ENCODE measurements around the gene TMEM14C. TPM values are rescaled to one million over a fixed set of nuclear protein-coding genes. Genes with fewer than 3 reads are reported as not detected.
"Not testable (repeated sequence)": the region's sequence is repeated elsewhere in the genome, so short reads cannot be mapped to it uniquely, and the experiment has no call there.

The TMEM14C gene
- total and polyA plus RNA-seq, 5 donors = 102 to 174 (median 114) TPM

DNA sequence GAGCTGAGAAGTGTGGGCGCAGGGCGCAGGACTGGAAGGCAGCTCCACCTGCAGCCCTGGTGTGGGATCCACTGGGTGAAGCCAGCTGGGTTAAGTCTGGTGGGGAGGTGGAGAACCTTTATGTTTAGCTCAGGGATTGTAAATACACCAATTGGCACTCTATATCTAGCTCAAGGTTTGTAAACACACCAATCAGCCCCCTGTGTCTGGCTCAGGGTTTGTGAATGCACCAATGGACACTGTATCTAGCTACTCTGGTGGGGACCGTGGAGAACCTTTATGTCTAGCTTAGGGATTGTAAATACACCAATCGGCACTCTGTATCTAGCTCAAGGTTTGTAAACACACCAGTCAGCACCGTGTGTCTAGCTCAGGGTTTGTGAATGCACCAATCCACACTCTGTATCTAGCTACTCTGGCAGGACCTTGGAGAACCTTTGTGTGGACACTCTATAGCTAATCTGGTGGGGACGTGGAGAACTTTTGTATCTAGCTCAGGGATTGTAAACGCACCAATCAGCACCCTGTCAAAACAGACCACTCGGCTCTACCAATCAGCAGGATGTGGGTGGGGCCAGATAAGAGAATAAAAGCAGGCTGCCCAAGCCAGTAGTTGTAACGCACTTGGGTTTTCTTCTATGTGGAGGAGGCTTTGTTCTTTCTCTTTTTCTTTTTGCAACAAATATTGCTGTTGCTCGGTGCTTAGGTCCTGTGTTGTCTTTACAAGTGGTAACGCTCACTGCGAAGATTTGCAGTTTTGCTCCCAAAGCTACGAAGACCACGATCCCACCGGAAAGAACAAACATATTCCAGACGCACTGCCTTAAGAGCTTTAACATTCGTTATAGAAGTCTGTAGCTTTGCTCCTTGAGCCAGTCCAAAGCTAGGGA lies 1.7 kb upstream of the TMEM14C start:
- ATAC-seq; H3K27me3 ChIP-seq (ENCODE audit: control insufficient read depth, insufficient read depth); intact Hi-C loops (cut with DNase I); H3K9me3 ChIP-seq (ENCODE audit: control insufficient read depth, low read length); H3K4me1 ChIP-seq (ENCODE audit: control insufficient read depth, insufficient read depth, low read length); DNase-seq: not testable (repeated sequence)
- Histone ChIP-seq H3K27ac (ENCODE audit: low read length) (peak overlapping the region; percentile 79), H3K4me3 (ENCODE audit: low read length) (peak overlapping the region; percentile 30)
- WGBS = 84% methylated on average over 17 of the region's 17 CpGs

DNA sequence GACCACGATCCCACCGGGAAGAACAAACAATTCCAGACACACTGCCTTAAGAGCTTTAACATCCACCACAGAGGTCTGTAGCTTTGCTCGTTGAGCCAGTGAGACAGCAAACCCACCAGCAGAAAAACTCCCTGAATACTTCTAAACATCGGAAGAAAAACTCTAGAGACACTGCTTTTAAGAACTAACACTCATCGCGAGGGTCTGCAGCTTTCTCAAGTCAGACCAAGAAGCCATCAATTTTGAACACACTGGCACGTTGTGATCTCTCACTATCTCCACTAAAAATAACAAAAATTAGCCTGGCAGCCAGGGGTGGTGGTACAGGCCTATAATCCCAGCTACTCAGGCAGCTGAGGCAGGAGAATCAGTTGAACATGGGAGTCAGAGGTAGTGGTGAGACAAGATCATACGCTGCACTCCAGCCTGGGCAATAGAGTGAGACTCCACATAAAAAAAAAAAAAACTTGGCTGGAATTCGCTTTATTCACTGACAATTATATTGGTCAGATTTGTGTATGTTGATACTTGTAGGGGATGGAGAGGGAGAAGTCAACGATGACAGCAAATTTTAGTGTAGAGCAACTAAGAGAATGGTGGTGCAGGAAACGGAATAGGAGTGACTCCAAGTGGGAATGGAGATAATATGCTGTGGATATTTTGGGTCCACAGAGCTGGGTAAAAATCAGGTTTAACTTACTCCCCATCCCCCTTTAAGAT lies 860 bp upstream of the TMEM14C start:
- DNase-seq (no peak), ATAC-seq (no peak)
- H3K27me3 ChIP-seq (ENCODE audit: control insufficient read depth, insufficient read depth) = no peaks in the 10 kb centered on the region
- intact Hi-C loops (cut with DNase I) = no loop called here
- H3K9me3 ChIP-seq (ENCODE audit: control insufficient read depth, low read length) = no peaks in the 10 kb centered on the region
- peaks cover 3% of the 10 kb centered on the region for H3K4me1 ChIP-seq (ENCODE audit: control insufficient read depth, insufficient read depth, low read length)
- H3K27ac ChIP-seq (ENCODE audit: low read length) = peak overlapping the region; percentile 76
- WGBS = 73% methylated on average over 11 of the region's 11 CpGs
- H3K4me3 ChIP-seq (ENCODE audit: low read length) = peak overlapping the region; percentile 51

DNA sequence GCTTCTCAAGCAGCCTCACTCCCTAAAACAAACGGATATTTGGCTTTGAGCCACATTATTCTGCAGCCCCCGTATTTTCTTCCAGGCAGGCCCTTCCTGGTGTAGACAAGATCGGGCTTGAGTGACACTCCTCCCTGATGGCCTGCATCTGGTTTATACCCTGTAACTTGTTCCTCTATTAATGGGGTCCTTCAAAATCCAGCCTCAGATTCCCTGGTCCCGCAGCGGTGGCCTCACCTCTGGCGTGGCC lies 375 bp upstream of the TMEM14C start:
- WGBS = 1% methylated on average over 6 of the region's 6 CpGs
- H3K4me1 ChIP-seq (ENCODE audit: control insufficient read depth, insufficient read depth, low read length) = peaks cover 3% of the 10 kb centered on the region

DNA sequence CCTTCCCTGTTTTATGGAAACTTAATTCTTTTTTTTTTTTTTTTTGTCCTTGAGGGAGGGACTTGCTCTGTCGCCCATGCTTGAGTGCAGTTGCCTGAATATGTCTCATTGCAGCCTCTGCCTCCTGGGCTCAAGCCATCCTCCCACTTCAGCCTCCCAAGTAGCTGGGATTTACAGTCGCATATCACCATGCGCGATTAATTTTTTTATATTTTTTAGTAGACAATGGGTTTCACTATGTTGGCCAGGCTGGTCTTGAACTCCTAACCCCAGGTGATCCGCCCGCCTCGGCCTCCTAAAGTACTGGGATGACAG lies 654 bp downstream of the TMEM14C start:
- peak overlapping the region; percentile 91 for H3K27ac ChIP-seq (ENCODE audit: low read length)

More for the DNA sequence above, 375 bp upstream of the TMEM14C start:
- ATAC-seq = no peak
- Histone ChIP-seq H3K27me3 (ENCODE audit: control insufficient read depth, insufficient read depth) (no peaks in the 10 kb centered on the region), H3K27ac (ENCODE audit: low read length) (peak overlapping the region; percentile 76), H3K9me3 (ENCODE audit: control insufficient read depth, low read length) (no peaks in the 10 kb centered on the region), H3K4me3 (ENCODE audit: low read length) (peak overlapping the region; percentile 51)
- intact Hi-C loops (cut with DNase I) = no loop called here
- DNase-seq = no peak

DNA sequence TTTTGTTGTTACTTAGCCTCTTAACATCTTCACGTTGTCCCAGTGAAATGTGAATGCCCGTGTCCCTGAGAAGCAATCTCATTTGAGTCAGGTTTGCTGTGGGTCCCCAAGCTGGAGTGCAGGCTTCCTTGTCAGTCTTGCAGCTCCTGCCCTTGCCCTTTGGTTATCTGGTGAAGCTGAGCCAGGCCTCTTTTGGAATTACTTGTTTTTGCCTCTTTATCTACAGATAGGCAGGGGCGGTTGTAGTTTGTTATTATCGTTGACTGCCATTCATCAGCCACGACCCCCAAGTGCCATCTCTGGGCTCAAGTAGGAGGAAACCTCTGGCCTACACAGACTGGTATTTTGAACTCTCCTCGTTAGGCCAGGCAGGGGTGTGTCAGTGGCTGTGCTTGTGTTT lies 2.2 kb downstream of the TMEM14C start:
- Histone ChIP-seq H3K27ac (ENCODE audit: low read length) (no peak overlapping the region), H3K4me1 (ENCODE audit: control insufficient read depth, insufficient read depth, low read length) (peaks cover 3% of the 10 kb centered on the region)
- 48% methylated on average over 6 of the region's 6 CpGs for WGBS

More for the DNA sequence above, 654 bp downstream of the TMEM14C start:
- 20% methylated on average over 7 of the region's 7 CpGs for WGBS
- DNase-seq = no peak
- H3K4me3 ChIP-seq (ENCODE audit: low read length) = peak overlapping the region; percentile 51
- intact Hi-C loops (cut with DNase I) = no loop called here
- H3K27me3 ChIP-seq (ENCODE audit: control insufficient read depth, insufficient read depth) = no peaks in the 10 kb centered on the region
- peaks cover 3% of the 10 kb centered on the region for H3K4me1 ChIP-seq (ENCODE audit: control insufficient read depth, insufficient read depth, low read length)
- ATAC-seq = peak in 1 of 2 donors; percentile 4
- no peaks in the 10 kb centered on the region for H3K9me3 ChIP-seq (ENCODE audit: control insufficient read depth, low read length)

DNA sequence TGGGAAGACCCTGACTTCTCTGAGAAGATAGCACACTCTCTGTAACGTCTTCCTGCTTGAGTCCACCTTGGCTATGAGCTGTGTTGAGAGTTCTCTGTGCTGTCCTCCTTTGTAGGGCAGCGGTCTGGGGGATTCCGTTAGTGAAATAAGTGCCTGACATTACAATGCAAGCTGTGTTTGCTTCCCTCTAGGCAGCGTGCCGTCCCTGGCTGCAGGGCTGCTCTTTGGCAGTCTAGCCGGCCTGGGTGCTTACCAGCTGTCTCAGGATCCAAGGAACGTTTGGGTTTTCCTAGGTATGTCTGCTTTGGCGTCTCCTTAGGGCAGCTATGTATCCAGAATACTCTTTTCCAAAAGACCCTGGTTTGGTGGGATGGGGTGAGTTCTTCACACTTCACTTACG lies 2.8 kb downstream of the TMEM14C start:
- no peak overlapping the region for H3K27ac ChIP-seq (ENCODE audit: low read length)
- no peak for DNase-seq
- intact Hi-C loops (cut with DNase I) = no loop called here
- 72% methylated on average over 9 of the region's 9 CpGs for WGBS
- H3K27me3 ChIP-seq (ENCODE audit: control insufficient read depth, insufficient read depth) = no peaks in the 10 kb centered on the region
- no peak overlapping the region for H3K4me3 ChIP-seq (ENCODE audit: low read length)
- H3K4me1 ChIP-seq (ENCODE audit: control insufficient read depth, insufficient read depth, low read length) = peaks cover 3% of the 10 kb centered on the region
- no peak for ATAC-seq
- no peaks in the 10 kb centered on the region for H3K9me3 ChIP-seq (ENCODE audit: control insufficient read depth, low read length)

More for the DNA sequence above, 2.2 kb downstream of the TMEM14C start:
- intact Hi-C loops (cut with DNase I) = no loop called here
- Histone ChIP-seq H3K9me3 (ENCODE audit: control insufficient read depth, low read length) (no peaks in the 10 kb centered on the region), H3K4me3 (ENCODE audit: low read length) (no peak overlapping the region), H3K27me3 (ENCODE audit: control insufficient read depth, insufficient read depth) (no peaks in the 10 kb centered on the region)
- no peak for DNase-seq
- ATAC-seq = no peak

DNA sequence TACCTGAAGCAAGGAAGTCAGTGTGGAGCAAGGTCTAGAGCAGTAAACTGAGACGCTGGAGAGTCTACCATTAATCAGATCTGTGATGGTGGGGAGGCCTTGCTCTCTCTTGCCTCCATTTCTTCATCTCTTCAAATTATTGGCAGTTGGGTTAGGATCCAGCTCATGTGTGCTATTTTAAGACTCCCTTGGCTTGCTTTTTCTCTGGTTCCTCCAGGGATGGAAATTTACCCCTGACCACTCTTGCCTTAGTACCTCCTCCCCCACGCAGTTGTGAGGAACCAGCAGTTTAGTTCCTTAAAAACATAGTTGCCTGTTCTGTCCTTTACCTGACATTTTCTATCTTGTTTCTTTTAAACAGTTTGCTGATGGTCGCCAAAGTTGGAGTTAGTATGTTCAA lies 7.4 kb downstream of the TMEM14C start:
- Histone ChIP-seq H3K4me3 (ENCODE audit: low read length) (no peak overlapping the region), H3K9me3 (ENCODE audit: control insufficient read depth, low read length) (no peaks in the 10 kb centered on the region), H3K27me3 (ENCODE audit: control insufficient read depth, insufficient read depth) (no peaks in the 10 kb centered on the region), H3K4me1 (ENCODE audit: control insufficient read depth, insufficient read depth, low read length) (no peaks in the 10 kb centered on the region), H3K27ac (ENCODE audit: low read length) (no peak overlapping the region)
- intact Hi-C loops (cut with DNase I) = no loop called here
- ATAC-seq (peak in 1 of 2 donors; percentile 28), DNase-seq (no peak)
- WGBS = 64% methylated on average over 3 of the region's 3 CpGs

DNA sequence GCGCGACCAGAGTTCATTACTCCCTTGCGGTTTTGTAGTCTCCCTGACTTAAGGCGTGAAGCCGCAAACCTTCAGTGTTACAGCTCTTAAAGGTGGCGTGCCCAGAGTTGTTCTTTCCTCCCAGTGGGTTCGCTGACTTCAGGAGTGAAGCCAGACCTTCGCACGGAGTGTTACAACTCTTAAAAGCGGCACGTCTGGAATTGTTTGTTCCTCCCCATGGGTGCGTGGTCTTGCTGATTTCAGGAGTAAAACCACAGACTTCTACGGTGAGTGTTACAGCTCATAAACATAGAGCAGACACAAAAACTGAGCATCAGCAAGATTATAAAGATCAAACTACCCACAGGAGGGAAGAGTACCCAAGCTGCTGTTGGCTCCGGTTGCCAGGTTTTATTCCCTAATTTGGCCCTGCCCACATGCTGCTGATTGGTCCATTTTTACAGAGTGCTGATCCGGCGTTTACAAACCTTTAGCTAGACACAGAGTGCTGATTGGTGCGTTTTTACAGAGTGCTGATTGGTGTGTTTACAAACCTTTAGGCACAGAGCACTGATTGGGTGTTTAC lies 10.4 kb downstream of the TMEM14C start:
- Histone ChIP-seq H3K27ac (ENCODE audit: low read length) (no peak overlapping the region), H3K9me3 (ENCODE audit: control insufficient read depth, low read length) (no peaks in the 10 kb centered on the region), H3K27me3 (ENCODE audit: control insufficient read depth, insufficient read depth) (no peaks in the 10 kb centered on the region), H3K4me1 (ENCODE audit: control insufficient read depth, insufficient read depth, low read length) (no peaks in the 10 kb centered on the region), H3K4me3 (ENCODE audit: low read length) (no peak overlapping the region)
- intact Hi-C loops (cut with DNase I) = no loop called here
- DNase-seq = no peak
- ATAC-seq = no peak
- 91% methylated on average over 17 of the region's 17 CpGs for WGBS

DNA sequence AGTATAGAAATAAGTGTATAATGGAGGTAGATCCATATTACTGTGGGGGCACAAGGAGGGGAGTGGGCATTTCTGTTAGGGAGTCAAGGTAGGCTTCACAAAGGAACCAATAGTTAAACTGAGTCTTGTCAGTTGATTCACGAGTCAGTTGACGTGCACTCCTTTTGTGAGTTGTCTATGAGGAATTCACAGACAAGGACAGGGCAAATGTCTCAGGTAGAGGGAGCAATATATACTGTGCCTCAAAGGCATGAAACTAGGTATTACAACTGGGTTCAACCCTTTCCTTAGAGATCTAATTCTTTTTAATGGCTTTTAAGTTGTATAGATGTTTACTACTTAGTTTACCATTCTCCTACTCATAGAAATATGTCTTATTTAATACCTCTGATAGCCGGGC lies 11.0 kb downstream of the TMEM14C start:
- no peak for DNase-seq
- intact Hi-C loops (cut with DNase I) = no loop called here
- Histone ChIP-seq H3K27me3 (ENCODE audit: control insufficient read depth, insufficient read depth) (no peaks in the 10 kb centered on the region), H3K9me3 (ENCODE audit: control insufficient read depth, low read length) (no peaks in the 10 kb centered on the region), H3K4me1 (ENCODE audit: control insufficient read depth, insufficient read depth, low read length) (no peaks in the 10 kb centered on the region), H3K27ac (ENCODE audit: low read length) (no peak overlapping the region), H3K4me3 (ENCODE audit: low read length) (no peak overlapping the region)
- ATAC-seq = no peak
- 95% methylated on average over 3 of the region's 3 CpGs for WGBS

DNA sequence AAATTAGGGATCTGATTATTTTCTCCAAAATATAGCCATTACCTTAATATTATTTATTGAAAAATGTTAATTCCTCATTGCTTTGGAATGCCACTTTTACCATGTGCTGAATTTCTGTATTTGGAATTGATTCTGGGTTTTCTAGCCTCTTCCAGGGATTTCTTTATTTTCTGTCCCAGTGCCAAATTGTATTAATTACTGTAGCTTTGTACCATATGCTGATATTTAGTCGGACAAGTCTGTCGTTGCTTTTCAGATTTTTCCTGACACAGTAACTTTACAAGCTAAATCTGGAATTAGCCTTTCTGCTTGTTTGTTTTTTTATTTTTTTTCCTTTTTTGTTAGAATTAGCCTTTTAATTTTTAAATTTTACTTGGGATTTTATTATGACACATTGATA lies 13.9 kb downstream of the TMEM14C start:
- Histone ChIP-seq H3K4me3 (ENCODE audit: low read length) (no peak overlapping the region), H3K27ac (ENCODE audit: low read length) (no peak overlapping the region), H3K27me3 (ENCODE audit: control insufficient read depth, insufficient read depth) (no peaks in the 10 kb centered on the region), H3K9me3 (ENCODE audit: control insufficient read depth, low read length) (no peaks in the 10 kb centered on the region), H3K4me1 (ENCODE audit: control insufficient read depth, insufficient read depth, low read length) (no peaks in the 10 kb centered on the region)
- WGBS = 81% methylated on average over 2 of the region's 2 CpGs
- ATAC-seq (no peak), DNase-seq (no peak)
- intact Hi-C loops (cut with DNase I) = no loop called here

DNA sequence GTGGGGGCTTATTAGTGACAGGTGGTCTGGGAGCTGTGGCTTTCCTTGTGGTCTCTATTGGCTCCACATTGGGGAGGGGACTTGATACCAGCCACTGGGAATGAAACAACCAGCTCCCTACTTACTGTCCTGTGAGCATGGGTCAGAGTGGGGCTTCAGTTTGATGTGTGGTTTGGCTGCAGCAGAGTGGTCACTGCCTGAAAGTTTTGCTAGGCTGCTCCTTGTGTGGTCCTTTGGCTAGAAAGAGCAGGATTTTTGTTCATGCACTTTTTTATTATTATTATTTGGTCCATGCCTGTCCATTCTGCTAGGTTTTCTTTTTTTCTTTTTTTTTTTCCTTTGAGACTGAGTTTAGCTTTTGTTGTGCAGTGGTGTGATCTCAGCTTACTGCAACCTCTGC lies 17.2 kb downstream of the TMEM14C start:
- Histone ChIP-seq H3K27me3 (ENCODE audit: control insufficient read depth, insufficient read depth) (no peaks in the 10 kb centered on the region), H3K9me3 (ENCODE audit: control insufficient read depth, low read length) (no peaks in the 10 kb centered on the region), H3K4me3 (ENCODE audit: low read length) (no peak overlapping the region), H3K4me1 (ENCODE audit: control insufficient read depth, insufficient read depth, low read length) (no peaks in the 10 kb centered on the region), H3K27ac (ENCODE audit: low read length) (no peak overlapping the region)
- ATAC-seq = no peak
- intact Hi-C loops (cut with DNase I) = loop anchor here in 1 of 4 donors (10.0 kb wide), 1 partner anchor 45 kb away; the partner anchor contains the start of genes C6orf52 and PAK1IP1
- no peak for DNase-seq

All from right cardiac atrium (tissue), 5 donors.